Thyroid gland (tissue), 4 donors: Measurements from ENCODE around the gene SND1. TPM values are rescaled to one million over a fixed set of nuclear protein-coding genes. Genes with fewer than 3 reads are reported as not detected.

Experiments used
- DNase-seq, 2 donors: peaks; one replicate each; pipeline ENCODE4 v3.0.0-alpha.2; 2019
- H3K27ac ChIP-seq, 3 donors: fragments of 200-600 bp; sonication (generic); 1 replicate in 2 of 3; 2 replicates in 1 of 3; pipeline ENCODE4 v1.5.1; 2016 to 2019; ENCODE audit warnings: mild to moderate bottlenecking in 1 of 3, moderate library complexity in 1 of 3
- H3K27me3 ChIP-seq: fragments of 200-600 bp; sonication (generic); one replicate; pipeline ENCODE4 v1.5.1; 2019
- H3K36me3 ChIP-seq, 2 donors: fragments of 200-600 bp; sonication (generic); one replicate each; pipeline ENCODE4 v1.5.1; 2016 to 2019
- H3K4me1 ChIP-seq, 2 donors: fragments of 200-600 bp; sonication (generic); one replicate each; pipeline ENCODE4 v1.5.1; 2017 to 2019
- H3K4me3 ChIP-seq, 3 donors: fragments of 200-600 bp; sonication (generic); replicated peaks in 1 of 3; 1 replicate in 2 of 3; 2 replicates in 1 of 3; pipeline ENCODE4 v1.5.1; 2016; ENCODE audit warnings: mild to moderate bottlenecking in 1 of 3
- H3K9me3 ChIP-seq: fragments of 200-600 bp; sonication (generic); one replicate; pipeline ENCODE4 v1.5.1; 2017
- CTCF ChIP-seq, 6 experiments: fragments of 200-600 bp in 3 of 6; fragments of 450-650 bp in 3 of 6; sonication (generic) in 3 of 6; IDR thresholded peaks; one replicate each; pipeline ENCODE4 v1.5.1; 2016 to 2019; ENCODE audit warnings: antibody characterized with exemption in 6 of 6, mild to moderate bottlenecking in 2 of 6, inconsistent platforms in 1 of 6, moderate library complexity in 1 of 6
- POLR2A ChIP-seq, 2 donors: fragments of 450-650 bp; IDR thresholded peaks; one replicate each; pipeline ENCODE4 v1.6.1; 2017; ENCODE audit warnings: antibody characterized with exemption in 2 of 2, mild to moderate bottlenecking in 2 of 2, moderate library complexity in 1 of 2
- WGBS, 2 donors: methylation state at CpG; one replicate each; pipeline ENCODE4 v1.1.5; 2017; 5-methylcytosine and 5-hydroxymethylcytosine counted together
- intact Hi-C: fragments of 100-400 bp; cut with DNase I; formaldehyde crosslinking; loops from one replicate; pipeline ENCODE4 v1.15.1; 2023
- total RNA-seq, 4 donors: library from RNA; depleted of rRNA; stranded (reverse); fragments of >200 nt; gene quantifications; one replicate each; pipeline ENCODE4 v1.2.3, GENCODE V29; 2016

SND1 gene
- total RNA-seq, 4 donors from 2014 or later = 126 to 167 (median 144) TPM

DNA sequence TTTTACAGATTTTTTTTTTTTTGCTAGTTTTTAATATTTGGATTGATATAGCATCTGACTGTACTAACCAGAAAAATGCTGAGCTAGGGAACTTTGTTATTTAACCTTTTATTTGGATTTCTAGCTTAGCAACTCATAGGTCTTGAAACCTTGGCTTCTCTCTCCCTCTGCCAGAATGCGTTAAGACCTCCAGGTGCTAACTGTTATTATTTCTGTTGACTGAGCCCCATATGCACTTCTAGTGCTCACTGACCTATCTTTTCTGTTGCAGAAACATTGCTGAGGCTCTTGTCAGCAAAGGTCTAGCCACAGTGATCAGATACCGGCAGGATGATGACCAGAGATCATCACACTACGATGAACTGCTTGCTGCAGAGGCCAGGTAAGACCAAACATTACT is 235.6 kb downstream of the SND1 start:
- H3K4me3 ChIP-seq = no peak overlapping the region
- DNase-seq = no peak
- WGBS, 2 donors = 88 to 90% methylated on average over 3 of the region's 3 CpGs
- H3K27me3 ChIP-seq = no peaks in the 10 kb centered on the region
- H3K36me3 ChIP-seq = peaks cover 5 to 9% of the 10 kb centered on the region in 2 donors
- no peak overlapping the region for H3K27ac ChIP-seq
- intact Hi-C loops = no loop called here
- TF ChIP-seq CTCF (IDR thresholded peaks at IDR 0.05) = no peak
- no peak for TF ChIP-seq POLR2A (IDR thresholded peaks at IDR 0.05)
- H3K9me3 ChIP-seq = no peaks in the 10 kb centered on the region
- H3K4me1 ChIP-seq = no peaks in the 10 kb centered on the region

DNA sequence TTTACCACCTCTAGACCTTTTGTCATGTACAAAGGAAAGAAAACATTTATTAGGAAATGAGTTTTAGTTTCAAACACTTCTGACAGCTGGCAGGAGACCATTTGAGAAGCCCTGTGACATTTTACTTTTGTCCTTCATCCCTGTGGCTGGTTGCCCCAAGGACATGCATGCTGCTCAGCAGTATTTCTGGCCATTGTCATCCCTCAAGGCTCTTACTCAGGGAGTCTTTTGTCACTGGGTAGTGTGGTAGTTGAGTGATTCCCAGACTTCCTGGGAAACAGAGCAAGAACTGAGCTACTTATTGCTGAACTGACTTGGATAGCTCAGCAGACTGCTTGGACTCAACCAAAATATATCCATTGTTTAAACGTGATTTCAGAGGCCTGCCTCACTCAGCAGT is 236.4 kb downstream of the SND1 start:
- no peak overlapping the region for H3K4me3 ChIP-seq
- no peak for DNase-seq
- no peak for TF ChIP-seq POLR2A (IDR thresholded peaks at IDR 0.05)
- TF ChIP-seq CTCF (IDR thresholded peaks at IDR 0.05) = no peak
- intact Hi-C loops = no loop called here
- H3K4me1 ChIP-seq = no peaks in the 10 kb centered on the region
- H3K36me3 ChIP-seq = peaks cover 5 to 9% of the 10 kb centered on the region in 2 donors
- H3K27me3 ChIP-seq = no peaks in the 10 kb centered on the region
- H3K27ac ChIP-seq = no peak overlapping the region
- H3K9me3 ChIP-seq = no peaks in the 10 kb centered on the region
- WGBS, 2 donors = 88 to 89% methylated on average over 1 of the region's 1 CpG

DNA sequence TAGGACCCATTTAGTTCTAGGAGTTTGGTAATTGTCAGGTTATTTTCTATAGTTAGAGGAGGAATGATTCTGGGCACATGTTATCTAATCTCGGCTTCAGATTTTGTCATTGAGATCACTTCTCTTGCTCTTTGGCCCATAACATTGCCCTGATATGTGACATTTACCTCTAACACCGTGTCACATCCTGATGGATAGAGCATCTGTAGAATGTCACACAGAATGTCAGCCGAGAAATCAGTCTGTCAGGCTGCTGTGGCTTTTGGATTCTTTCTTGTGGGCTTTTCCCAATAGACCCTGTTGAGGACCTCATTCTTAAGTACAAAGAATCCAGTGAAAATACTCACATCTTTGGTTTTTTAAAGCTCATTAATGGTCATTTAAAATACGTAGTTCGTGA is 236.8 kb downstream of the SND1 start:
- Histone ChIP-seq H3K4me3 (no peak overlapping the region), H3K9me3 (no peaks in the 10 kb centered on the region), H3K27me3 (no peaks in the 10 kb centered on the region), H3K27ac (no peak overlapping the region), H3K4me1 (no peaks in the 10 kb centered on the region), H3K36me3 (peaks cover 5 to 9% of the 10 kb centered on the region in 2 donors)
- 94 to 95% methylated on average over 5 of the region's 5 CpGs for WGBS, 2 donors
- intact Hi-C loops = no loop called here
- no peak for TF ChIP-seq POLR2A (IDR thresholded peaks at IDR 0.05)
- DNase-seq = no peak

DNA sequence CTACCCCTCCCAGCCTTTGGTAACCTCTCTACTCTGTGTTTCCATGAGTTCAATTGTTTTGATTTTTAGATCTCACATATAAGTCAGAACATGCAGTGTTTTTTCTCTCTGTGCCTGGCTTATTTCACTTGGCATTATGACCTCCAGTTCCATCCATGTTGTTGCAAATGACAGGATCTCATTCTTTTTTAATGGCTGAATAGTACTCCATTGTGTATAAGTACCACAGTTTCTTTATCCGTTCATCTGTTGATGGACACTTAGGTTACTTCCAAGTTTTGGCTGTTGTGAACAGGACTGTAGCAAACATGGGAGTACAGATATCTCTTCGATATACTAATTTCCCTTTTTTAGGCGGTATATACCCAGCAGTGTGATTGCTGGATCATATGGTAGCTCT is 237.7 kb downstream of the SND1 start:
- WGBS, 2 donors = 93 to 99% methylated on average over 3 of the region's 3 CpGs
- Histone ChIP-seq H3K4me1 (no peaks in the 10 kb centered on the region), H3K27ac (no peak overlapping the region)

DNA sequence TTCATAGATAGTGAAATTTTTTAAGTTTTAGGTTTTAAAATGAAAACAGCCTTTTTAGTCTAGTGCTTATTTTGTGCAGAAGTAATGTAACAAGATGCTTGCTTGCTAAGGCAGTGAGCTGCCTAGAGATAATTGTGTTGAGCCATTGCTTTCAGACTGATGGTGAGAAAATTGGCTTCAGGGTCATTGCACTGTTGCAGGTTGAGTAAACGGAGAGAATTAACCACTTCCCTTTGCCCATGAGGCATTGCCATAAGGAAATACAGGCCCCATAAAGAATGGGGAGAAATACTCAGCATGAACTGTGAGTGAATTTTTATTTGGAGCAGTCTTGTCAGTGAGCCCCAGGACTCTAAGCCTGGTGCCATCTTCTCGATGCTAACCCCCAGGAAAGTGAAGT is 238.7 kb downstream of the SND1 start:
- H3K27ac ChIP-seq = no peak overlapping the region
- H3K27me3 ChIP-seq = no peaks in the 10 kb centered on the region

More for the DNA sequence above, 237.7 kb downstream of the SND1 start:
- no peak for DNase-seq
- Histone ChIP-seq H3K9me3 (no peaks in the 10 kb centered on the region), H3K4me3 (no peak overlapping the region), H3K27me3 (no peaks in the 10 kb centered on the region), H3K36me3 (peaks cover 5 to 9% of the 10 kb centered on the region in 2 donors)
- intact Hi-C loops = no loop called here
- TF ChIP-seq POLR2A (IDR thresholded peaks at IDR 0.05) (no peak), CTCF (IDR thresholded peaks at IDR 0.05) (no peak)

More for the DNA sequence above, 238.7 kb downstream of the SND1 start:
- Histone ChIP-seq H3K9me3 (no peaks in the 10 kb centered on the region), H3K36me3 (peaks cover 5 to 9% of the 10 kb centered on the region in 2 donors), H3K4me3 (no peak overlapping the region), H3K4me1 (no peaks in the 10 kb centered on the region)
- WGBS, 2 donors = 86 to 98% methylated on average over 2 of the region's 2 CpGs
- TF ChIP-seq CTCF (IDR thresholded peaks at IDR 0.05) = no peak
- no peak for TF ChIP-seq POLR2A (IDR thresholded peaks at IDR 0.05)
- DNase-seq = no peak
- intact Hi-C loops = no loop called here
